Activated CD8-positive, alpha-beta T cell treated with anti-CD3 and anti-CD28 coated beads, Interleukin-2, amount 10 ng/mL, durations not matched to agents 7 days and 5 days (primary cell): Measurements from ENCODE around the gene MGST2. TPM values are rescaled to one million over a fixed set of nuclear protein-coding genes. Genes with fewer than 3 reads are reported as not detected.

Experiments used
- ATAC-seq: fragments of 150-1000 bp; cut with Tn5 transposase; one replicate; pipeline ENCODE4 v1.10.0; 2021; ENCODE audit warnings: moderate library complexity
- CTCF ChIA-PET: fragments of 350-600 bp; sonication (Branson Sonifier 250); formaldehyde crosslinking; loops from one replicate; lab custom pipeline; 2021; ENCODE audit warnings: antibody characterized with exemption; lab: Charles Lee
- POLR2A ChIA-PET: fragments of 350-600 bp; sonication (Branson Sonifier 250); formaldehyde crosslinking; loops from one replicate; lab custom pipeline; 2021; ENCODE audit warnings: antibody characterized with exemption; lab: Charles Lee
- DNase-seq: peaks from one replicate; pipeline ENCODE4 v3.0.0-alpha.2; 2020
- H3K27ac Mint-ChIP-seq: one replicate; pipeline ENCODE4 v1.8.0; 2021; ENCODE audit warnings: mild to moderate bottlenecking, mixed read lengths
- H3K27me3 Mint-ChIP-seq: one replicate; pipeline ENCODE4 v1.8.0; 2021; ENCODE audit warnings: low read depth, mixed read lengths
- H3K36me3 Mint-ChIP-seq: one replicate; pipeline ENCODE4 v1.8.0; 2021; ENCODE audit warnings: low read depth, mixed read lengths
- H3K4me1 Mint-ChIP-seq: one replicate; pipeline ENCODE4 v1.8.0; 2021; ENCODE audit warnings: low read depth, mixed read lengths
- H3K4me3 Mint-ChIP-seq: one replicate; pipeline ENCODE4 v1.8.0; 2021; ENCODE audit warnings: mild to moderate bottlenecking, mixed read lengths
- H3K9me3 Mint-ChIP-seq: one replicate; pipeline ENCODE4 v1.8.0; 2022; ENCODE audit warnings: mixed read lengths; ENCODE audit not compliant: insufficient read depth
- total RNA-seq, 2 experiments: library from RNA; stranded (reverse); gene quantifications; one replicate each; pipeline ENCODE4 v1.2.3, GENCODE V29; 2021

The MGST2 gene
- total RNA-seq, 2 experiments from 2014 or later = 12.8 to 13.4 TPM

- no peak overlapping the region for H3K27ac Mint-ChIP-seq
- CTCF ChIA-PET = interaction anchor here (1.7 kb wide), 1 partner anchor 44 kb away, joined by 6 read pairs; no protein-coding TSS in a partner anchor
Observed at GRCh38 chr4:139647184-139647583, 18.4 kb upstream of the MGST2 start.

GRCh38 chr4:139647952-139648351 lies 17.7 kb upstream of the MGST2 start:
- no peak overlapping the region for H3K4me3 Mint-ChIP-seq
- H3K27me3 Mint-ChIP-seq = peaks cover 6% of the 10 kb centered on the region
- POLR2A ChIA-PET = no interaction called here
- H3K36me3 Mint-ChIP-seq = no peaks in the 10 kb centered on the region
- no peak overlapping the region for H3K27ac Mint-ChIP-seq
- H3K9me3 Mint-ChIP-seq = no peaks in the 10 kb centered on the region
- ATAC-seq (no peak), DNase-seq (no peak)
- CTCF ChIA-PET = interaction anchor here (6.4 kb wide), 1 partner anchor 43 kb away, joined by 113 read pairs; no protein-coding TSS in a partner anchor
- peaks cover 5% of the 10 kb centered on the region for H3K4me1 Mint-ChIP-seq

More at GRCh38 chr4:139647184-139647583, 18.4 kb upstream of the MGST2 start:
- no peaks in the 10 kb centered on the region for H3K36me3 Mint-ChIP-seq
- peaks cover 5% of the 10 kb centered on the region for H3K4me1 Mint-ChIP-seq
- H3K9me3 Mint-ChIP-seq = no peaks in the 10 kb centered on the region
- no peak for ATAC-seq
- POLR2A ChIA-PET = no interaction called here
- no peak overlapping the region for H3K4me3 Mint-ChIP-seq
- DNase-seq = no peak
- H3K27me3 Mint-ChIP-seq = peaks cover 5% of the 10 kb centered on the region

GRCh38 chr4:139651282-139652194 lies 14.1 kb upstream of the MGST2 start:
- no peak overlapping the region for H3K4me3 Mint-ChIP-seq
- H3K27me3 Mint-ChIP-seq = peaks cover 3% of the 10 kb centered on the region
- peak; percentile 79 for DNase-seq
- ATAC-seq = peak; percentile 88
- H3K36me3 Mint-ChIP-seq = no peaks in the 10 kb centered on the region
- POLR2A ChIA-PET = no interaction called here
- peaks cover 5% of the 10 kb centered on the region for H3K4me1 Mint-ChIP-seq
- H3K27ac Mint-ChIP-seq = no peak overlapping the region
- CTCF ChIA-PET = interaction anchor here (0.7 to 6.4 kb wide), 25 partner anchors 9 to 709 kb away, joined by 3 to 113 read pairs (median 3); partner anchors contain the start of genes MGST2 and SETD7
- H3K9me3 Mint-ChIP-seq = no peaks in the 10 kb centered on the region

GRCh38 chr4:139654516-139654915 lies 11.1 kb upstream of the MGST2 start:
- CTCF ChIA-PET = interaction anchor here (1.0 to 4.0 kb wide), 6 partner anchors 9 to 398 kb away, joined by 3 to 43 read pairs (median 3); partner anchors contain the start of gene MGST2
- no peak for ATAC-seq
- no peak overlapping the region for H3K27ac Mint-ChIP-seq
- no peak overlapping the region for H3K4me3 Mint-ChIP-seq
- H3K9me3 Mint-ChIP-seq = no peaks in the 10 kb centered on the region
- peaks cover 26% of the 10 kb centered on the region for H3K4me1 Mint-ChIP-seq
- H3K27me3 Mint-ChIP-seq = peaks cover 2% of the 10 kb centered on the region
- POLR2A ChIA-PET = no interaction called here
- no peak for DNase-seq
- H3K36me3 Mint-ChIP-seq = no peaks in the 10 kb centered on the region

GRCh38 chr4:139655116-139655515 lies 10.5 kb upstream of the MGST2 start:
- Mint-ChIP-seq H3K4me3 (no peak overlapping the region), H3K4me1 (peaks cover 26% of the 10 kb centered on the region), H3K36me3 (no peaks in the 10 kb centered on the region), H3K9me3 (no peaks in the 10 kb centered on the region), H3K27me3 (peaks cover 2% of the 10 kb centered on the region), H3K27ac (no peak overlapping the region)
- ATAC-seq (peak; percentile 38), DNase-seq (no peak)
- POLR2A ChIA-PET = no interaction called here
- CTCF ChIA-PET = interaction anchor here (0.7 to 4.0 kb wide), 6 partner anchors 10 to 439 kb away, joined by 3 to 43 read pairs (median 3); partner anchors contain the start of gene MGST2

GRCh38 chr4:139656614-139657486 lies 8.8 kb upstream of the MGST2 start:
- POLR2A ChIA-PET = interaction anchor here (0.5 to 2.2 kb wide), 3 partner anchors 9 to 100 kb away, joined by 3 to 12 read pairs (median 3); partner anchors contain the start of genes MGST2 and SETD7

GRCh38 chr4:139658185-139658584 lies 7.4 kb upstream of the MGST2 start:
- Mint-ChIP-seq H3K36me3 (no peaks in the 10 kb centered on the region), H3K4me1 (peaks cover 24% of the 10 kb centered on the region), H3K9me3 (no peaks in the 10 kb centered on the region), H3K4me3 (peak overlapping the region; percentile 52), H3K27ac (peak overlapping the region; percentile 78), H3K27me3 (no peaks in the 10 kb centered on the region)
- CTCF ChIA-PET = interaction anchor here (0.7 to 4.0 kb wide), 18 partner anchors 7 to 699 kb away, joined by 3 to 43 read pairs (median 6); partner anchors contain the start of genes MAML3 and MGST2
- no peak for DNase-seq
- POLR2A ChIA-PET = interaction anchor here (0.6 to 2.2 kb wide), 2 partner anchors 8 to 867 kb away, joined by 3 to 12 read pairs; partner anchors contain the start of gene MGST2
- ATAC-seq = no peak

More at GRCh38 chr4:139656614-139657486, 8.8 kb upstream of the MGST2 start:
- H3K36me3 Mint-ChIP-seq = no peaks in the 10 kb centered on the region
- peaks cover 24% of the 10 kb centered on the region for H3K4me1 Mint-ChIP-seq
- peaks cover 2% of the 10 kb centered on the region for H3K27me3 Mint-ChIP-seq
- peak overlapping the region; percentile 52 for H3K4me3 Mint-ChIP-seq
- CTCF ChIA-PET = interaction anchor here (0.7 to 4.0 kb wide), 35 partner anchors 9 to 716 kb away, joined by 3 to 43 read pairs (median 4); partner anchors contain the start of genes MAML3, MGST2 and SCOC
- peak; percentile 64 for DNase-seq
- peak overlapping the region; percentile 78 for H3K27ac Mint-ChIP-seq
- no peaks in the 10 kb centered on the region for H3K9me3 Mint-ChIP-seq
- ATAC-seq = peak; percentile 81

- DNase-seq (no peak), ATAC-seq (no peak)
- Mint-ChIP-seq H3K4me3 (peak overlapping the region; percentile 17), H3K9me3 (no peaks in the 10 kb centered on the region), H3K27me3 (no peaks in the 10 kb centered on the region), H3K4me1 (peaks cover 24% of the 10 kb centered on the region), H3K27ac (peak overlapping the region; percentile 78), H3K36me3 (no peaks in the 10 kb centered on the region)
- POLR2A ChIA-PET = interaction anchor here (0.6 to 2.2 kb wide), 2 partner anchors 7 to 575 kb away, joined by 3 to 12 read pairs; partner anchors contain the start of gene MGST2
- CTCF ChIA-PET = interaction anchor here (0.8 to 4.0 kb wide), 7 partner anchors 7 to 595 kb away, joined by 5 to 43 read pairs (median 8); partner anchors contain the start of genes MAML3 and MGST2
Observed at GRCh38 chr4:139658586-139659382, 6.8 kb upstream of the MGST2 start.

- Mint-ChIP-seq H3K27me3 (no peaks in the 10 kb centered on the region), H3K9me3 (no peaks in the 10 kb centered on the region), H3K27ac (no peak overlapping the region), H3K4me3 (no peak overlapping the region), H3K36me3 (no peaks in the 10 kb centered on the region), H3K4me1 (peaks cover 24% of the 10 kb centered on the region)
- no peak for ATAC-seq
- no peak for DNase-seq
- POLR2A ChIA-PET = no interaction called here
- CTCF ChIA-PET = interaction anchor here (0.8 to 0.9 kb wide), 2 partner anchors 9 to 56 kb away, joined by 3 to 5 read pairs; no protein-coding TSS in a partner anchor
Observed at GRCh38 chr4:139659735-139660424, 5.7 kb upstream of the MGST2 start.

- ChIA-PET POLR2A (interaction anchor here (0.9 kb wide), 1 partner anchor 12 kb away, joined by 3 read pairs; no protein-coding TSS in a partner anchor), CTCF (interaction anchor here (0.9 kb wide), 1 partner anchor 9 kb away, joined by 3 read pairs; no protein-coding TSS in a partner anchor)
- Mint-ChIP-seq H3K27ac (no peak overlapping the region), H3K9me3 (no peaks in the 10 kb centered on the region), H3K36me3 (no peaks in the 10 kb centered on the region), H3K27me3 (no peaks in the 10 kb centered on the region), H3K4me1 (peaks cover 28% of the 10 kb centered on the region), H3K4me3 (no peak overlapping the region)
- no peak for ATAC-seq
- DNase-seq = no peak
Observed at GRCh38 chr4:139660568-139661043, 5.0 kb upstream of the MGST2 start.
